ENCODE measurements around the gene ARHGEF33. TPM values are rescaled to one million over a fixed set of nuclear protein-coding genes. Genes with fewer than 3 reads are reported as not detected.

Gene ARHGEF33
- total and polyA plus RNA-seq, 3 experiments from 2014 or later, result 0.22 to 0.39 TPM; not detected in 1

- CTCF ChIA-PET, result interaction anchor here (1.2 to 6.1 kb wide), 3 partner anchors 110 to 281 kb away, joined by 3 to 86 read pairs (median 8); no protein-coding TSS in a partner anchor
- POLR2A ChIA-PET, result interaction anchor here (0.6 kb wide), 1 partner anchor 14 kb away, joined by 4 read pairs; no protein-coding TSS in a partner anchor
- no peaks in the 10 kb centered on the region for H3K36me3 ChIP-seq (ENCODE audit: insufficient read depth, low read length)
- Mint-ChIP-seq H3K4me1 (no peaks in the 10 kb centered on the region), H3K36me3 (no peaks in the 10 kb centered on the region), H3K4me3 (no peak overlapping the region), H3K27me3 (peaks cover 0 to 2% of the 10 kb centered on the region in 2 donors), H3K9me3 (no peaks in the 10 kb centered on the region), H3K27ac (no peak overlapping the region)
- H3K9me3 ChIP-seq (ENCODE audit: low read length), result no peaks in the 10 kb centered on the region
- H3K4me3 ChIP-seq (ENCODE audit: low read length), result no peak overlapping the region
- H3K27me3 ChIP-seq (ENCODE audit: insufficient read depth, low read length, poor library complexity, severe bottlenecking), result no peaks in the 10 kb centered on the region
- no peak for DNase-seq
- H3K4me1 ChIP-seq (ENCODE audit: insufficient read depth, low read length), result no peaks in the 10 kb centered on the region
- no peak overlapping the region for H3K27ac ChIP-seq (ENCODE audit: low read depth, low read length)
These were observed 59.3 kb downstream of the ARHGEF33 start for GRCh38 chr2:38948995-38949394.

- no peaks in the 10 kb centered on the region for H3K4me1 Mint-ChIP-seq
- Histone ChIP-seq H3K4me1 (ENCODE audit: insufficient read depth, low read length) (no peaks in the 10 kb centered on the region), H3K27me3 (ENCODE audit: insufficient read depth, low read length, poor library complexity, severe bottlenecking) (no peaks in the 10 kb centered on the region), H3K36me3 (ENCODE audit: insufficient read depth, low read length) (no peaks in the 10 kb centered on the region), H3K4me3 (ENCODE audit: low read length) (no peak overlapping the region), H3K27ac (ENCODE audit: low read depth, low read length) (no peak overlapping the region), H3K9me3 (ENCODE audit: low read length) (no peaks in the 10 kb centered on the region)
- H3K36me3 Mint-ChIP-seq, result no peaks in the 10 kb centered on the region
- DNase-seq, result no peak
- peak overlapping the region in 1 of 8 donors; percentile 56 for H3K27ac Mint-ChIP-seq
- CTCF ChIA-PET, result no interaction called here
- no peaks in the 10 kb centered on the region for H3K9me3 Mint-ChIP-seq
- H3K4me3 Mint-ChIP-seq, result no peak overlapping the region
- POLR2A ChIA-PET, result no interaction called here
- peaks cover 2 to 8% of the 10 kb centered on the region in 2 donors for H3K27me3 Mint-ChIP-seq
These were observed 62.1 kb downstream of the ARHGEF33 start for GRCh38 chr2:38951766-38952165.

GRCh38 chr2:38957972-38958371 is 68.3 kb downstream of the ARHGEF33 start:
- Histone ChIP-seq H3K27ac (ENCODE audit: low read depth, low read length) (no peak overlapping the region), H3K9me3 (ENCODE audit: low read length) (no peaks in the 10 kb centered on the region), H3K4me3 (ENCODE audit: low read length) (no peak overlapping the region), H3K36me3 (ENCODE audit: insufficient read depth, low read length) (no peaks in the 10 kb centered on the region), H3K4me1 (ENCODE audit: insufficient read depth, low read length) (no peaks in the 10 kb centered on the region), H3K27me3 (ENCODE audit: insufficient read depth, low read length, poor library complexity, severe bottlenecking) (peaks cover 7% of the 10 kb centered on the region)
- Mint-ChIP-seq H3K9me3 (peaks cover 0 to 3% (median 0%) of the 10 kb centered on the region in 5 donors), H3K4me1 (peaks cover 2 to 8% (median 8%) of the 10 kb centered on the region in 3 donors), H3K36me3 (no peaks in the 10 kb centered on the region), H3K4me3 (no peak overlapping the region), H3K27me3 (peaks cover 10 to 38% of the 10 kb centered on the region in 2 donors), H3K27ac (no peak overlapping the region)
- DNase-seq, result no peak
- ChIA-PET CTCF (interaction anchor here (1.8 kb wide), 1 partner anchor 10 kb away, joined by 5 read pairs; no protein-coding TSS in a partner anchor), POLR2A (no interaction called here)

GRCh38 chr2:38959466-38959865 is 69.8 kb downstream of the ARHGEF33 start:
- peaks cover 7% of the 10 kb centered on the region for H3K27me3 ChIP-seq (ENCODE audit: insufficient read depth, low read length, poor library complexity, severe bottlenecking)

GRCh38 chr2:38959938-38960608 is 70.4 kb downstream of the ARHGEF33 start:
- POLR2A ChIA-PET, result interaction anchor here (0.9 kb wide), 1 partner anchor 13 kb away, joined by 3 read pairs; no protein-coding TSS in a partner anchor
- peak; percentile 38 to 78 (median 48) for DNase-seq
- H3K4me3 ChIP-seq (ENCODE audit: low read length), result no peak overlapping the region

More at GRCh38 chr2:38959466-38959865, 69.8 kb downstream of the ARHGEF33 start:
- Histone ChIP-seq H3K4me1 (ENCODE audit: insufficient read depth, low read length) (no peaks in the 10 kb centered on the region), H3K4me3 (ENCODE audit: low read length) (no peak overlapping the region), H3K9me3 (ENCODE audit: low read length) (no peaks in the 10 kb centered on the region), H3K27ac (ENCODE audit: low read depth, low read length) (no peak overlapping the region), H3K36me3 (ENCODE audit: insufficient read depth, low read length) (no peaks in the 10 kb centered on the region)
- H3K9me3 Mint-ChIP-seq, result peaks cover 0 to 3% (median 0%) of the 10 kb centered on the region in 5 donors
- H3K4me1 Mint-ChIP-seq, result peaks cover 2 to 8% (median 8%) of the 10 kb centered on the region in 3 donors
- peak overlapping the region in 5 of 7 donors; percentile 40 to 73 (median 68) for H3K4me3 Mint-ChIP-seq
- no peak for DNase-seq
- H3K36me3 Mint-ChIP-seq, result no peaks in the 10 kb centered on the region
- peak overlapping the region in 1 of 8 donors; percentile 93 for H3K27ac Mint-ChIP-seq
- H3K27me3 Mint-ChIP-seq, result peaks cover 10 to 38% of the 10 kb centered on the region in 2 donors
- ChIA-PET CTCF (interaction anchor here (1.1 to 2.0 kb wide), 3 partner anchors 9 to 270 kb away, joined by 3 to 9 read pairs (median 8); no protein-coding TSS in a partner anchor), POLR2A (no interaction called here)

GRCh38 chr2:38960609-38961320 is 71.1 kb downstream of the ARHGEF33 start:
- no peaks in the 10 kb centered on the region for H3K9me3 ChIP-seq (ENCODE audit: low read length)
- POLR2A ChIA-PET, result interaction anchor here (0.5 to 0.9 kb wide), 2 partner anchors 13 to 209 kb away, joined by 3 to 8 read pairs; no protein-coding TSS in a partner anchor
- H3K27me3 Mint-ChIP-seq, result peaks cover 10 to 34% of the 10 kb centered on the region in 2 donors
- peaks cover 0 to 3% (median 0%) of the 10 kb centered on the region in 5 donors for H3K9me3 Mint-ChIP-seq
- H3K27ac Mint-ChIP-seq, result no peak overlapping the region
- no peak for DNase-seq
- H3K4me3 Mint-ChIP-seq, result peak overlapping the region; percentile 32 to 73 (median 58)
- H3K36me3 ChIP-seq (ENCODE audit: insufficient read depth, low read length), result no peaks in the 10 kb centered on the region
- H3K27ac ChIP-seq (ENCODE audit: low read depth, low read length), result no peak overlapping the region
- CTCF ChIA-PET, result interaction anchor here (1.2 to 2.0 kb wide), 3 partner anchors 10 to 269 kb away, joined by 3 to 9 read pairs (median 8); no protein-coding TSS in a partner anchor
- H3K4me1 Mint-ChIP-seq, result peaks cover 2 to 8% (median 8%) of the 10 kb centered on the region in 3 donors
- H3K27me3 ChIP-seq (ENCODE audit: insufficient read depth, low read length, poor library complexity, severe bottlenecking), result peaks cover 7% of the 10 kb centered on the region
- no peak overlapping the region for H3K4me3 ChIP-seq (ENCODE audit: low read length)
- H3K36me3 Mint-ChIP-seq, result no peaks in the 10 kb centered on the region
- no peaks in the 10 kb centered on the region for H3K4me1 ChIP-seq (ENCODE audit: insufficient read depth, low read length)

More at GRCh38 chr2:38959938-38960608, 70.4 kb downstream of the ARHGEF33 start:
- Histone ChIP-seq H3K9me3 (ENCODE audit: low read length) (no peaks in the 10 kb centered on the region), H3K27ac (ENCODE audit: low read depth, low read length) (no peak overlapping the region), H3K36me3 (ENCODE audit: insufficient read depth, low read length) (no peaks in the 10 kb centered on the region), H3K27me3 (ENCODE audit: insufficient read depth, low read length, poor library complexity, severe bottlenecking) (peaks cover 7% of the 10 kb centered on the region), H3K4me1 (ENCODE audit: insufficient read depth, low read length) (no peaks in the 10 kb centered on the region)
- no peaks in the 10 kb centered on the region for H3K36me3 Mint-ChIP-seq
- H3K9me3 Mint-ChIP-seq, result peaks cover 0 to 3% (median 0%) of the 10 kb centered on the region in 5 donors
- H3K27me3 Mint-ChIP-seq, result peaks cover 10 to 35% of the 10 kb centered on the region in 2 donors
- H3K27ac Mint-ChIP-seq, result no peak overlapping the region
- H3K4me1 Mint-ChIP-seq, result peaks cover 2 to 8% (median 8%) of the 10 kb centered on the region in 3 donors
- CTCF ChIA-PET, result interaction anchor here (1.1 to 2.0 kb wide), 3 partner anchors 10 to 270 kb away, joined by 3 to 9 read pairs (median 8); no protein-coding TSS in a partner anchor
- H3K4me3 Mint-ChIP-seq, result peak overlapping the region in 6 of 7 donors; percentile 27 to 73 (median 52)

GRCh38 chr2:38966006-38966405 is 76.3 kb downstream of the ARHGEF33 start:
- Histone ChIP-seq H3K27me3 (ENCODE audit: insufficient read depth, low read length, poor library complexity, severe bottlenecking) (peaks cover 7% of the 10 kb centered on the region), H3K4me1 (ENCODE audit: insufficient read depth, low read length) (no peaks in the 10 kb centered on the region), H3K4me3 (ENCODE audit: low read length) (no peak overlapping the region), H3K9me3 (ENCODE audit: low read length) (no peaks in the 10 kb centered on the region), H3K27ac (ENCODE audit: low read depth, low read length) (no peak overlapping the region), H3K36me3 (ENCODE audit: insufficient read depth, low read length) (no peaks in the 10 kb centered on the region)
- DNase-seq, result no peak
- POLR2A ChIA-PET, result no interaction called here
- peaks cover 0 to 2% (median 0%) of the 10 kb centered on the region in 3 donors for H3K36me3 Mint-ChIP-seq
- no peak overlapping the region for H3K4me3 Mint-ChIP-seq
- H3K27me3 Mint-ChIP-seq, result peaks cover 10 to 16% of the 10 kb centered on the region in 2 donors
- no peaks in the 10 kb centered on the region for H3K9me3 Mint-ChIP-seq
- H3K27ac Mint-ChIP-seq, result no peak overlapping the region
- CTCF ChIA-PET, result no interaction called here
- peaks cover 0 to 2% (median 2%) of the 10 kb centered on the region in 3 donors for H3K4me1 Mint-ChIP-seq
